SH-SY5Y (cell line): ENCODE measurements around the gene SMARCB1.

Experiments used
- GATA2 ChIP-seq: IDR thresholded peaks from 2 replicates; pipeline ENCODE4 v1.6.1; 2011; ENCODE audit warnings: mild to moderate bottlenecking, low read depth, low read length
- GATA3 ChIP-seq: IDR thresholded peaks from 2 replicates; pipeline ENCODE4 v1.6.1; 2011; ENCODE audit warnings: low read depth, mild to moderate bottlenecking, low read length, moderate library complexity

GRCh38 chr22:23774922-23775436, 11.8 kb upstream of the SMARCB1 start:
- TF ChIP-seq GATA2 (no peak), GATA3 (no peak)
